ELF-1 (cell line): ENCODE results near the gene ZDHHC14.
A peak's percentile ranks its signal among the peaks of the same experiment; 100 is the strongest.
"Not testable (repeated sequence)": the region's sequence is repeated elsewhere in the genome, so short reads cannot be mapped to it uniquely, and the experiment has no call there.

Experiments used
- DNase-seq: peaks from one replicate; pipeline ENCODE4 v3.0.0-alpha.2; 2016; ENCODE audit warnings: low read depth, low spot score

ZDHHC14 gene

DNA sequence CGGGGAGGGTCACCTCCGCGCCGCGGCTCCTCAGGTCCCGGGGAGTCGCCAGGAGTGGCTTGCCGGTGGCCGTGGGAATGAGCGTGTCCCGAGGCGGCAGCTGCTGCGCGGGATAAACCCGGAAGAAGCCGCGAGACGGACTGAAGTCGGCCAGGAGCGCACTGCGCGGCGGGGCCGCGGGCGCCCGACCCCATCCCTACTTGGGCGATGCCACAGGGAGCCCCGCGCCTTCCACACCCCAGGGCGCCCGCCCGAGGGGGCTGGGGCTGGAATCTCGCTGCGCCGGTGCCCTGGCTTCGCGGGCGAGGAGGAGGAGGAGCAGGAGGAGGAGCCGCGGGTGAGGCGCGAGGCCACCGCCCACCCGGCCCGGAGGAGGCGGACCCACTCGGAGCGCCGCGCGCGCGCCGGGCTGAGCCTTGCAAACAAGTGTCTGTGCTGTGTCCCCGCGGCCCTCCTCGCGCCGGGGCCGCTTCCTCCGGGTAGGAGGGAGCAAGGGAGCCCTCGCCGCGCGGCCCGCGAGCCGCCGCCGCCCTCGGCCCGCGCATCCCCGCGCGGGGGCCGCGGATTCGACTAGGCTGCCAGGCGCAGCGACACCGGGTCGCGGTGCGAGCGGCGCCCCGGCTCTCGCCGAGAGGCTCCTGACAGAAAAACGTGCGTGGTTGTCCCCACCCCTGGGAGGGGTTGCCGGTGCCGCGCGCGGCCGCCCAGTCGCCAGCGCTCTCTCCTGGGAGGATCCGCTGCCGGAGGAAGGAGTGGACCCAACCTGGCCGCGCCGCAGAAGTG is at the start of gene ZDHHC14:
Gene ZDHHC14, plus strand, starts transcription at position 412 of the 783 bp plus-strand sequence.
- peak; percentile 68 for DNase-seq

DNA sequence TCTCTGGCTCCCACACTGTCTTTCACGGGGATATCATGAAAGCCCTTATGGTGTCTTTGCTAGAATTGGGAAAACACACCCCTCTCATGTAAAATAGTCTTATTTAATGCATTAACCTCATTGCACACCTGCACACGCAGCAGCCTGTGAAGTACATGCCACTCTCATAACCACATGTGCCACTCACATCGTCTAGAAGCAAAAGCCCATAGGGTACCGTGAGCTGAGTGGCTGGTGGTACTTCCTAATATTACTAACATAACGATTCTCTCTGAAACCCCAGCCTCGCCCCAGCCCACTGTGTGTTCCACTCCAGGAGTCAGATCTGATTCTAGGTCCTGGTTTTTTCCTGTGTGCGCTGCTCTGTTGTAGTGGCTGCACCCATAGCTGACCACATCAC is 48.2 kb upstream of the ZDHHC14 start:
- DNase-seq = no peak

DNA sequence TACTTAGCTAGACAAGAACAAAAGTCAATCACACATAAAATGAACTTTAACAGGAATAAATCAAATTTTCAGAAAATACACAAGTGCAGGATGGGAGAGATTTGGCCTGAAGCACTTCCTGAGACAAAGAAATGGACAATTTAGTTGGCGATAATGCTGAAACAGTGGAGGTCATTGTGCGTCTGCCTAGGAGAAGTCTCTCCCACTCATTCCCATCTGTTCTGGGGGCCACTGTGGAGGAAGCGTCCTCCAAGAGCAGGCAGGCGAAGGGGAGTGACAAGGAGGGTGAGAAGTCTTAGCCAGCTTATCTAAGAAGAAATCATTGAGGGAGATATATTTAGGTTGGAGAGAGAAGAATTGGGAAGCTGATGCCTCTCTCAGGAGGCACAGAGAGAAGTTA is 47.5 kb upstream of the ZDHHC14 start:
- DNase-seq = no peak

DNA sequence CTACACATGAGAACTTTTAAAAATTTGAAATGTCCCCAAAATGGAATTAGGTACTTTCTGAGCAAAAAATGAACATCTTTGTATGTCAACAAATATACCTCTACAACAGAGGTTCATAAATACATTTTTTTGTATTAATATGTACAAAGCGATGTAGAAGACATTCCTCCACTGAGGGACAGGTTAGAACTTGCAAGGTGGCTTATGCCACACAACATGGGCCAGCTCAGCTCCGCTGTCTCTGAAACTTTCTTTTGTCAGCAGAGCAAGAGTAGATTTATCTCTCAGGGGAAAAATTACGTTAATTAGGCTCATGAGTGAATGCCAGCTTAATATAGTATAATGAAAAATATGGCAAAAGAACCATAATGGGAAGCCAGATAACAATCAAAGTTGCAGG is 47.0 kb upstream of the ZDHHC14 start:
- DNase-seq = no peak

DNA sequence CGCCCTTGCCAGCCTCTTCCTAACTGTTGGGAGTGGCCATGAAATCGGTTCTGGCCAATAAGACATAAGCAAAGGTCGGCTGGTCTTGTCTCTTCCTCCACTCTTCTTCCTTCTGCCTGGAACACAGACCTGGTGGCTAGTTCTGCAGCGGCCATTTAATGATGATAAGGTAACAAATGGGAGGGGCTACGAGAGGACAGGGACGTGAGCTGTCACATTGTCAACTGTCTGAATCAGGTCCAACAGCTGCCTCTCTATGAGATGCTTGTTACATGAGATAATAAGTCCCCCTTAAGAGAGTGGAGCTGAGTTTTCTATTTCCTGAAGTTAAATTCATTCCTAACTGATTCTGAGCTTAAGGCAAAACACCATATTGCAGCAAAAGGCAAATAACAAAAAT is 45.2 kb upstream of the ZDHHC14 start:
- no peak for DNase-seq

DNA sequence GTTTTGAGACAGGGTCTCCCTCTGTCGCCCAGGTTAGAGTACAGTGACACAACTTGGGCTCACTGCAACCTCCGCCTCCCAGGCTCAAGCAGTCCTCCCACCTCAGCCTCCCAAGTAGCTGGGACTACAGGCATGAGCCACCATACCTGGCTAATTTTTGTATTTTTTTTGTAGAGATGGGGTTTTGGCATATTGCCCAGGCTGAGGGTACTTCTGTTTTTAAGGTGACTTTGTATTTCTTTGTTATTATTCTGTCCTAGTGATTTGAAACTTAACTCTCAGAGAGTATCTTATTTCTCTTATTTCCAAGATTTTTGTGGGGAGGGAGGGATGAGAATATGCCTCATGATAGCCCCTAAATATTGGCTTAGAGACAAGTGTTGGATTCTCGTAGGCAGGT is 43.7 kb upstream of the ZDHHC14 start:
- DNase-seq = not testable (repeated sequence)

DNA sequence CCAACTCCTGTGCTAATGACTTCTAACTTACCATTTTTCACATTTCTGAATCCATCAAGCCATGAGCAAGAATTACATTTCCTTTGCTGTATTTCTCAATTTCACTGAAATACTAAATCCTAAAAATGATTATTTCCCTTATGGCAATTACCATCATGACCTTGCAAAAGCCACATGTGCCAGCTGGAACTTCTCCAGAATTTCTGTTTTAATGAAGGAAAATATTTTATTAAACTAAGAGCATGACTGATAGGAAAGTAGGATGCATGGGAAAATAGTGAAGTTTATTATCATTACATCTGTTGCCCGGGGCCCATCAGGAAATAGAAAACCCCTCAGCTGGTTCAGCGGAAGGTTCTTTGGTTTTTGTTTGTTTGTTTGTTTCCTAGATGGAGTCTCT is 43.2 kb upstream of the ZDHHC14 start:
- no peak for DNase-seq

DNA sequence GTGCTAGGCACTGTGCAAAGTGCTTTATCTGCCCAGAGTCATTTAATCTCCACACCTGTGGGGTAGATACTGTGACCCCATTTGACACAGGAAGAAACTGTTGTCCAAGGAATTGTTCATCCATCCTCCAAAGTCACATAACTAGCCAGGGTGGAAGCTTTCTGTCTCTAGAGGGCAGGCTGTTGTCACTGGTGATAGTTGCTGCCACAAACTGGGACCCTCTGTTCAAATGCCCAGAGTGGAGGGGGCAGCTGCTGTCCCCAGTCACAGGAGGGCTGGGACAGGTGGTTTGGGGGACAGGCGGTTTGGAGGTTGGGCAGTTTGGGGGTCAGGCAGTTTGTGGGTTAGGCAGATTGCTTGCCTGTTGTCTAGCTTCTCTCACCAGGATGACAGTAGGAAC is 41.6 kb upstream of the ZDHHC14 start:
- DNase-seq = no peak

DNA sequence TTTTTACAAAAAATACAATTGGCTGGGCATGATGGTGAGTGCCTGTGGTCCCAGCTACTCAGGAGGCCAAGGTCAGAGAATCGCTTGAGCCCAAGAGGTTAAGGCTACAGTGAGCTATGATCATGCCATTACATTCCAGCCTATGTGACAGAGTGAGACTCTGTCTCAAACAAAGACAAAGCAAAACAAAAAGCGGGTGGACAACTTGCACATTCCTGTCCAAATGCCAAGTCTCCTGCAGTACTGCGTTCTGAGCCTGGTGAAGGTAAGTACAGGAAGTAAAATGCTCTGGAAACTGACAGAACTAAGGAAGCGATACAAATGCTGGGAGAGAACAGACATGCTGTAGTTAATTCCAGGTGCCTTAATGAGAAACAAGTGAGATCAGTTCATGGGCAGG is 37.3 kb upstream of the ZDHHC14 start:
- no peak for DNase-seq

DNA sequence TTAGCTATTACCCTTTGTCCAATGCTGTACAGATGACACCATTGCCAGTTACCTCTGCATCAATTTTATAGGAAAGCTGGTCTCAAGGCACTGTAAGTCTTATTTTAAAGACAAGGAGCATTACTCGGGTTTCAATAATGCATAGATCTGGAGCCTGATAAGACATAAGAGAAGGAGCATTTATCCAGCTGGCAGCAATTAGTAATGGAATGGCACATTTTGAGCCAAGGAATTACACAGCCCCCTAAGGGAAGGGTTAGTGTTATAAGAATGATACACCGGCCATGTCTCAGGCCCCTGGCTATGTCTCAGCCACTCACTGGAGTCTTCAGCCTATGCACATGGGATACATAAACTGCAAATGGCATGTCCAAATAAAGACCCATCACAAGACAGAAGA is 34.6 kb upstream of the ZDHHC14 start:
- no peak for DNase-seq

DNA sequence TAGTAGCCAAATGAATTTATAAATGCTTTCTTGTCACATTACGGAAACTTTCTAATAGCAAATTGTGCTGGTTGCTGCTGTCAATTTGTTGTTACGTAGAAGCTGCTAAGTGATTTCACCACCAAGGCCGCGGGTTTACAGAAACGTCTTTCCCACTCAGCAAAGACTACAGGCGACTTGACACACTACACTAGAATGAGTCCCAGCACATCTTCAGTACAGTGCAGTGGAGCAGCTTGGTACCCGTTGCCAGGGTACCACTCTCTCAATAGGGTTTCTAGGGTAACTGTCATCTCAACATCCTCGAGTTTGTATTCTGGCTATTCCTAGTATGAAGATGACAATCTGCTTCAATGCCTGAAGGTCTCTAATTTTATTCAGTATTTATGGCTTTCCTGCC is 22.7 kb upstream of the ZDHHC14 start:
- DNase-seq = no peak

DNA sequence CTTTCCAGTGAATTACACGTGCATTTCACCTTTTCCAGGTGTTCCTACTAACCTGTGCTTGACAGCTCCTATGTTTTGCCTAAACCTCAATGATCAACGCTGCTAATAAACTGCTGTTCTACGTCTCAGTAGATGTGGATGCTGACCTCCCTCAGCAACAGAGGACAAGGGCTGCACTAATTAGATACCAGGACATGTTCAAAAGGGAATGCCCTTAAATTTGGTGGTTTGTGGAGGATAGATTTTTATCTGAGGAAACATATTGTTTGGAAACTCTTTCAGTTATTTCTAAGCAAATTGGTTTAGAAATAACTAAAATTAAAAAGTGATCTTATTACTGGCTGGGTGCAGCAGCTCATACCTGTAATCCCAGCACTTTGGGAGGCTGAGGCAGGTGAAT is 19.1 kb upstream of the ZDHHC14 start:
- no peak for DNase-seq

DNA sequence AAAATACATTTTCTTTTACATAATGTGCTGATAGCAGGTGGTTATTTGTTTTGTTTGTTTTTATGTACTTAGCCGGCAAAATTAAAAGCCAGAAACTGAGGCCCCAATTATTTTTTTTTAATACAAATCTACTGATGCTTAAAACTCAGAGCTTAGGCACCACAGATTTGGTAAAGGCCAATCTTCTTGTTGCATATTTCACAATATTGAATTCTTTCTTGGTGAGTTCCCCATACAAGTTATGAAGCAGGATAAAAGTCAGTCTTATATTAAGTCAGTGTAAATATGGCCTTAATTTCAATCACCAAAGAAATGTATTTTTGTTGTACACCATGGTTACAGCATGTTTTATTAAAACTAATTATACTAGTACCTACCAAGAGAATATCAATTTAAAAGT is 16.3 kb upstream of the ZDHHC14 start:
- DNase-seq = no peak

DNA sequence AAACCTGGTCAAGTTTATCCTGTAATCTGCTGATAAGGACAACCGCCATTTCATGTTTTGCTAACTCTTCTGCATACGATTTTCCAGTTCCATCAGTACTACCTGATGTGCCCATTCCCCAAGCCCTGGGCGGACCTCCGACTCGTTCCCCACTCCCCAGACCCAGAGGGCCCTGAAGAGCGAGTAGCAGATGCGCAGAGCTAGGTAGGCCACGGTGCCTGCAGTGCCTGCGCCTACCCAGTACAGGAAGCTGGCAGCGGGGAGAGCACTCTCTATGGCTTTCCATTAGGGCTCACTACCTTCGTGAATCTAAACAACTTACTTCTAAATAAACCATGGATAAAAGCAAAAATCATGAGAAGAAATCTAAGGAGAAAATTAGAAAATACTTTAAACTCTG is 14.3 kb upstream of the ZDHHC14 start:
- no peak for DNase-seq

DNA sequence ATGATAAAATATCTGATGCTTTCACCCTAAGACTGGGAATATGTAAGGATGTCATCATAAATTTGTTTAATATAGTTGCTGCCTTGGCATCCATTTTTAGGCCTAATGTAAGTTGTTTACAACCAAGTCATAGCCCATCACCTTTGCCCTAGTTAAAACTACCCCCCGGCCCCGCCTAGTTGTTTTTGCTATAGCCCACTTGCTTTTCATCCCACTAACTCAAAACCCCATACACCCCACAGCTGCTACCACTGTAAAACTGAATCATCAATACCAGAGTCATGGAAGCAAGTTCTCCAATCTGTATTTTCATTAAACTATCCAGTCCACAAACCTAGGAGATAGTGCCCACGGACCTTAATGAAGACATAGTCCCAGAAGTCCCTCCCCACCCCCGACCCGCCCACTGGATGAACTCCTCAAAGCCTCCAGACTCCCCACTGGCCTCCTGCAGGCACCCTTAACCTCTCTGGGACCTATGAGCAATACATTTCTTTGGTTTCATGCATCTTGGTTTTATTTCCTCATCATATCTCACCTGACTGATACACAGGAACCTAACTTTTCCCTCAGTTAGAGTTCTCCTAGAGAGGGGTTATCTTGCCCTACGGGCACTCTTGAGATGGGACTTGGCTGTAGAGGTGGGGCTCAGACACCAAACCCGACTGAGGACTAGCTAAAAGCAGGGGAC is 12.5 kb upstream of the ZDHHC14 start:
- no peak for DNase-seq

DNA sequence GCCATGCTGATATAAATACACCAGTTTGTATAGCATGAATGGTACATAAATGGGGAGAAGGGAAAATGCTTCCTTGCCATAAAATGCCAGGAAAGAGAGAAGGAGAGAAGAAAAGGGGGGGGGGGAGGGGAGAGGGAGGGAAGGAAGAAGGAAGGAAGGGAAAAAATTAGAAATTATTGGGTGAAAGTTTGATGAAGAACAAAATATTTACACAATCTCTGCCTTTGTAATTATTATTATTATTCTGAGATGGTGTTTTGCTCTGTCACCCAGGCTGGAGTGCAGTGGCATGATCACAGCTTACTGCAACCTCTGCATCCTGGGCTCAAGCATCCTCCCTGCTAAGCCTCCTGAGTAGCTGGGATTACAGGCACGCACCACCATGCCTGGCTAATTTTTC is 10.2 kb upstream of the ZDHHC14 start:
- DNase-seq = no peak

DNA sequence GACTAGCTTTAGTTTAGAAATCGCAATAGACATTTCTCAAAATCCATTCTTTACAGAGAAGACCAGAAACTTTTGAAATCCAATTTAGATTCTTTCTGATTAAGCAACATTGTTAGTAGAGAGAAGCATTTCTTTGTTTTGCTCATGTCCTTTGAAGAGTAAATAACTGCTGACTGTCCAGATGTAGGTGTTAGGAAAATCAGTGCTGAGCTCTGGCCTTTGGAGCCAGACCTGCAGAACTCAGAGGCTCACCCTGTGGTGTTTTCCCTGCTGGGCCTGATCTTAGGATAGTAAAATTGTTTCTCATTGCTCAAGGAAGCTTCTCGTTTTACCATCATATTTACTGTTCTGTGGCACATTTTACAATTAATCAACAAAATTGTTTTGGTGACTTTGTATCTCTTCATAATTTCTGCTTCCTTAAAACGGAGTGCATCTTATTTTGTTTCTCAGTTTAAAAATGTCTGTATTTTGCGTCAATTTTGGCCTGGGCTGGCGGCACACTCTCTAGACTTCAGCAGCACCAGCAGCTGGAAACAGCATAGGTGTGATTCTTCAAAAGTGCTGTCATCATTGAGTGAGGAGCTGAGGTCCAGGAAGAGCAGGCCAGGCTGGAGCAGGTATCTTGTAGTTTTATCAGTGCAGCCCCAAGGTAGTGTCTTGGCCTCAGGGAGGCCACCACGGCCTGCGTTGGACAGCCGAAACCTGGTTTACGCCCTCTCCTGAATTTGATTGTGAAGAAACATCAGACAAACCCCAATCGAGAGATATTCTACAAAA is 8.3 kb upstream of the ZDHHC14 start:
- no peak for DNase-seq

DNA sequence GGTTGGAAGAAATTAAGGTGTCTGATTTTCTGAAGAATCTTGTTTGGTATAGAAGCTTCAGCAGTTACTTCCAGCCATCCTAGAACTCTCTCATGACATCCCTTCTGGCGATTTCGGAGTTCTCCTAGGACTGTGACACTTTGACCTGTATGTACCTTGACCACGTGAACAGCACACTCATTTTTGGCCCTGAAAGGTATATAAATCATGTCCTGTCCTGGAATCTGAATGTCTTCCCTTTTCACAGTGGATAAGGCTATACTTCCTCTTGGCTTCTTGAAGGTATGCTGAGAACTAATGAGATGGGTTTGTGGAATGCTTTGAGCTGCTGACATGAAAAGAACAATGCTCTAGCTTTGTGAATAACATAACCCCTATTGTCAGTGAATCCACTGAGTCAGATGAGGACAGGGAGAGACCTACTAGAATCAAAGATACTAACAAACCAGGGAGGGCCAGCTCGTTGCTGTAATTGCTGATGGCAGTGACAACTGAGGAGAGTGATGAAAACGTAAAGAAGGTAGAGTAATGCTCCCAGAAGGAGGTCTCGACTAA is 6.0 kb upstream of the ZDHHC14 start:
- DNase-seq = peak; percentile 28

DNA sequence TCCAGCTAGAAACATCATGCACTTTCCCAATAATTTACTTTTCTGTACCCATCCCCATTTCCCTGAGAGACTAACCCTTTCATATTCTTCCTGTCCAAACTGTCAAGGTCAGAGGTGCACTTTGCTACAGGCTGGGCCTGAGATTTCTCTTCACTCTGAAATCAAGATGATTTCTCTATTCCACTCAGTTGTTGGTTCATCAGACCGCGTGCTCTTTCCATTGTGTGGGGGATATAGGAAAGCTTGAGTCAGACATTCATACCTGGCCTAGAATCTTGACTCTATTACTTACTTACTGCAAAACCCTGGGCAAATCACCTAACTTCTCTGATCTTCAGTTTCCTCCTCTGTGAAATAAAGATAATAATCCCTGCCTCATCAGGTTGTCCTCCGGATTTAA is 4.7 kb upstream of the ZDHHC14 start:
- DNase-seq = no peak

DNA sequence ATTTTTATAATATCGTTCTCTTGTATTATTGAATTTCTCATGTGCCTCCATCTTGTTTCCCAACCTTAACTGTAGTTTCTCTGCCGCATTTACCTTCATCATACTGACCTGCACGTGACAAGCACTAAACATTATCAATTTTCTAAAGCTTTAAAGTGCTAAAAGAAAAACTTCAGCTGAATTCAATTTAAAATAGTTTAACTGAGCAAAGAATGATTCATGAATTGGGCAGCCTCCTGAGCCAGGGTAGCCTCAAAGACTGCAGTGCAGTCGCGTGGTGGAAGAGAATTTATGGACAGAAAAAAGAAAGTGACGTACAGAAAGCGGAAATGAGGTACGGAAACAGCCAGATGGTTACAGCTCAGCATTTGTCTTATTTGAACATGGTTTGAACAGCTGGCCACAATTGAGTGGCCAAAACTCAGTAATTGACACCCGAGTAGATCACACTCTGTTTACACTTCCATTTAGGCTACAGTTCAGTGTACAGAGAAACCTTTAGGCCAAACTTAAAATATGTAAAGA is 4.2 kb upstream of the ZDHHC14 start:
- DNase-seq = no peak

DNA sequence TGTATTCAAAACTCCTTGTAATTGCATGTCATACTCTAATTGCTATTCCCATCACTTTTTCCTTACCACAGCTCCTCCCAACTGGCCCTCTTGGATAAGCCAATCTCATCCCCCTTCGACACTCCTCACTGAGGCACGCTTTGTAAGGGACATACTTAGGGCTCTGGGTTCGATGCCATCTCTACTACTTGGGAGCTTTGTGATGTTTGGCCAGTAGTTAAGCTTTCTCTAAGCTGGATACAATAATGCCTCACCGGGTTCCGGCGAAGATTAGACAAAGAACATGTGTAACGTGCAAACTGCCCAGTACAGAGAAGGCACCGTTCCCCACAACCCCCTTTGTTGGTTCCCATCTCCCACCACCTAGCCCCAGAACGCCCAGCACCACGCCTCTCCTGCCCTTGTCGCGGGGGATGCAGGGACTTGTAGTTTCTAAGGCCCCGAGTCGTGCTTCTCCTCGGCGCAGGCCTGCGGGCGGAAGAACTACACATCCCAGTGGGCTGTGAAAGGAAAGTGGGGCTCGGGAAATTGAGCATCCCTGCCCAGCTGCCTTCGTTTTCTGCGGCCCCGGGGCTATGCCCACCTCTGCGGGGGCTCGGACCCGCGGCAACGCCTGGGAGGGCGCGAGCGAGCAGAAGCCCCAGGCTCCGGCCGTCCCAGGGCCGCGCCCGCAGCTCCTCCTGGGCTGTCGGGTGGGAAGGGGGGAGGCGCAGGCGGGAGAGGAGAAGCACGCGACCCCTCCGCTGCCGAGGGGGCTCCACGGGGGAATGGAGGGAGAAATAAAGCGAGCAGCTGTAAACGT is 1.1 kb upstream of the ZDHHC14 start:
- peak; percentile 88 for DNase-seq
